CD14-positive monocyte (primary cell): ENCODE results near the gene TPPP2. TPM values are rescaled to one million over a fixed set of nuclear protein-coding genes. Genes with fewer than 3 reads are reported as not detected.

ENCODE experiments used
- DNase-seq, 3 donors: peaks; one replicate each; pipeline ENCODE4 v3.0.0-alpha.2; 2011 to 2022
- H2AFZ ChIP-seq: 2 replicates; pipeline ENCODE4 v1.6.0; 2012; ENCODE audit warnings: mild to moderate bottlenecking, low read depth, low read length, inconsistent platforms; ENCODE audit not compliant: insufficient read depth, poor library complexity, severe bottlenecking
- H3K27ac ChIP-seq, 2 donors: 1 replicate in 1 of 2; 2 replicates in 1 of 2; pipeline ENCODE4 v1.5.1; 2012 to 2013; ENCODE audit warnings: low read length in 2 of 2, control low read depth in 1 of 2, inconsistent platforms in 1 of 2, low read depth in 1 of 2, mild to moderate bottlenecking in 1 of 2
- H3K27me3 ChIP-seq, 2 donors: one replicate each; pipeline versions ENCODE4 v1.6.0 to v1.6.1; 2011 to 2013; ENCODE audit warnings: low read length in 2 of 2; ENCODE audit not compliant: control insufficient read depth in 2 of 2, insufficient read depth in 2 of 2
- H3K36me3 ChIP-seq, 2 donors: replicated peaks in 1 of 2; 1 replicate in 1 of 2; 2 replicates in 1 of 2; pipeline versions ENCODE4 v1.5.1 to v1.6.1; 2012 to 2013; ENCODE audit warnings: low read length in 2 of 2, control low read depth in 1 of 2, inconsistent platforms in 1 of 2, mild to moderate bottlenecking in 1 of 2; ENCODE audit not compliant: insufficient read depth in 2 of 2, control insufficient read depth in 1 of 2
- H3K4me1 ChIP-seq, 2 donors: 1 replicate in 1 of 2; 2 replicates in 1 of 2; pipeline versions ENCODE4 v1.5.1 to v1.6.1; 2012 to 2013; ENCODE audit warnings: low read length in 2 of 2, control low read depth in 1 of 2, inconsistent platforms in 1 of 2, mild to moderate bottlenecking in 1 of 2, moderate library complexity in 1 of 2; ENCODE audit not compliant: insufficient read depth in 2 of 2, control insufficient read depth in 1 of 2
- H3K4me2 ChIP-seq: replicated peaks from 2 replicates; pipeline ENCODE3; 2012; ENCODE audit warnings: low read length, moderate library complexity, mild to moderate bottlenecking; ENCODE audit not compliant: poor library complexity, severe bottlenecking; ENCODE audit errors: extremely low read depth
- H3K4me3 ChIP-seq, 3 experiments: fragments of 200-600 bp in 1 of 3; sonication (generic) in 1 of 3; replicated peaks in 1 of 3; 1 replicate in 2 of 3; 2 replicates in 1 of 3; pipeline ENCODE4 v1.5.1; 2011 to 2013; ENCODE audit warnings: low read length in 3 of 3, mild to moderate bottlenecking in 3 of 3, control low read depth in 2 of 3, low read depth in 2 of 3, inconsistent platforms in 1 of 3, moderate library complexity in 1 of 3
- H3K79me2 ChIP-seq: 2 replicates; pipeline ENCODE4 v1.6.0; 2012; ENCODE audit warnings: mild to moderate bottlenecking, control low read depth, inconsistent platforms, low read length, moderate library complexity; ENCODE audit not compliant: insufficient read depth
- H3K9ac ChIP-seq: 2 replicates; pipeline ENCODE4 v1.6.0; 2017; ENCODE audit warnings: low read length, mild to moderate bottlenecking; ENCODE audit not compliant: insufficient read depth, poor library complexity, severe bottlenecking
- H3K9me3 ChIP-seq, 2 donors: replicated peaks in 1 of 2; 1 replicate in 1 of 2; 2 replicates in 1 of 2; pipeline versions ENCODE4 v1.5.1 to v1.6.1; 2012 to 2013; ENCODE audit warnings: low read length in 2 of 2, control low read depth in 1 of 2; ENCODE audit not compliant: control insufficient read depth in 1 of 2, insufficient read depth in 1 of 2
- H4K20me1 ChIP-seq: 2 replicates; pipeline ENCODE4 v1.6.0; 2012; ENCODE audit warnings: mild to moderate bottlenecking, low read length, control low read depth, moderate library complexity; ENCODE audit not compliant: insufficient read depth
- H3K27ac Mint-ChIP-seq, 7 donors: one replicate each; pipeline ENCODE4 v1.8.0; 2020; ENCODE audit warnings: mild to moderate bottlenecking in 7 of 7, mixed read lengths in 7 of 7, moderate library complexity in 6 of 7, inconsistent platforms in 2 of 7
- H3K27me3 Mint-ChIP-seq, 3 donors: one replicate each; pipeline ENCODE4 v1.8.0; 2021 to 2022; ENCODE audit warnings: low read depth in 3 of 3, mild to moderate bottlenecking in 3 of 3, mixed read lengths in 3 of 3, moderate library complexity in 3 of 3, inconsistent platforms in 1 of 3
- H3K36me3 Mint-ChIP-seq, 2 donors: one replicate each; pipeline ENCODE4 v1.8.0; 2020; ENCODE audit warnings: mixed read lengths in 2 of 2, inconsistent platforms in 1 of 2, mild to moderate bottlenecking in 1 of 2
- H3K4me1 Mint-ChIP-seq: one replicate; pipeline ENCODE4 v1.8.0; 2020; ENCODE audit warnings: mild to moderate bottlenecking, mixed read lengths
- H3K4me3 Mint-ChIP-seq, 2 donors: one replicate each; pipeline ENCODE4 v1.8.0; 2020; ENCODE audit warnings: mild to moderate bottlenecking in 2 of 2, mixed read lengths in 2 of 2, moderate library complexity in 1 of 2
- H3K9me3 Mint-ChIP-seq, 7 donors: one replicate each; pipeline ENCODE4 v1.8.0; 2020 to 2022; ENCODE audit warnings: mixed read lengths in 7 of 7, mild to moderate bottlenecking in 6 of 7, moderate library complexity in 6 of 7, inconsistent platforms in 2 of 7
- CTCF ChIP-seq: fragments of 200-600 bp; IDR thresholded peaks from one replicate; pipeline ENCODE4 v1.8.0; 2022; ENCODE audit warnings: antibody characterized with exemption, mild to moderate bottlenecking
- WGBS: methylation state at CpG from one replicate; pipeline ENCODE4 v1.1.5; 2013; ENCODE audit warnings: missing lambda C conversion rate; ENCODE audit not compliant: insufficient coverage; 5-methylcytosine and 5-hydroxymethylcytosine counted together
- intact Hi-C, 2 donors: fragments of 100-400 bp; cut with micrococcal nuclease; formaldehyde crosslinking; loops; one replicate each; pipeline versions ENCODE4 v1.15.0 to v1.15.1; 2023
- polyA plus RNA-seq, 3 donors: library from polyadenylated mRNA; depleted of rRNA in 1 of 3; unstranded in 2 of 3; stranded (reverse) in 1 of 3; fragments of 300-500 nt in 2 of 3; fragments of >200 nt in 1 of 3; fragmentation: Illumina TruSeq in 2 of 3; gene quantifications; 1 replicate in 2 of 3; 2 replicates in 1 of 3; pipeline ENCODE4 v1.2.3, GENCODE V29; 2012 to 2021

The TPPP2 gene
- polyA plus RNA-seq, 3 donors: not detected

DNA sequence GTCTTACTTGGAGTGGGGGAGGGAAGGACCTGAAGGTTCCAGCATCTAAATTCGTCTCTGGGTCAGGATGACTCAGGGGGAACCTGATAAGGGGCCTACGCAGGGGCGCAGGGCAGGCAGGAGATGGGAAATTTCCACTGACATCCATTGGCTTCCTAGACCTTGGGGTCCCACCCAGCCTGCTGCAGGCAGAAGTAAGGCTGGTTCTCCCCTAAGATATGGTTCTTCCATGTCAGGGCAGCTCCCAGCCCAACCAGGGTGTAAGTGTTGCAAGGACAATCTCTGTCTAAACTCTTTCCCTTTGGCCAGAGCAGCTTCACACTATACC is 3.1 kb upstream of the TPPP2 start:
- peak overlapping the region in 1 of 2 donors; percentile 17 for H3K4me3 Mint-ChIP-seq
- H3K27me3 Mint-ChIP-seq: peaks cover 42 to 51% (median 46%) of the 10 kb centered on the region in 3 donors
- H3K4me2 ChIP-seq: no peak overlapping the region
- H3K9ac ChIP-seq: no peak overlapping the region
- H3K27ac Mint-ChIP-seq: peak overlapping the region in 1 of 7 donors; percentile 33
- WGBS: 43% methylated on average over 3 of the region's 3 CpGs
- no peaks in the 10 kb centered on the region for H3K36me3 ChIP-seq
- no peaks in the 10 kb centered on the region for H3K79me2 ChIP-seq
- peaks cover 15 to 37% of the 10 kb centered on the region in 2 donors for H3K27me3 ChIP-seq
- H2AFZ ChIP-seq: no peak overlapping the region
- peaks cover 2 to 4% of the 10 kb centered on the region in 2 donors for H3K9me3 ChIP-seq
- H3K36me3 Mint-ChIP-seq: no peaks in the 10 kb centered on the region
- intact Hi-C loops: no loop called here
- H4K20me1 ChIP-seq: no peaks in the 10 kb centered on the region
- H3K4me1 Mint-ChIP-seq: peaks cover 38% of the 10 kb centered on the region
- TF ChIP-seq CTCF: no peak
- H3K4me1 ChIP-seq: peaks cover 35 to 40% of the 10 kb centered on the region in 2 donors
- no peak overlapping the region for H3K4me3 ChIP-seq
- H3K9me3 Mint-ChIP-seq: peaks cover 0 to 4% (median 1%) of the 10 kb centered on the region in 7 donors
- H3K27ac ChIP-seq: no peak overlapping the region
- no peak for DNase-seq

GRCh38 chr14:21030531-21030930 is 514 bp downstream of the TPPP2 start:
- H3K27ac ChIP-seq: no peak overlapping the region
- H3K4me3 ChIP-seq: no peak overlapping the region
- peaks cover 5 to 17% of the 10 kb centered on the region in 2 donors for H3K27me3 ChIP-seq
- H2AFZ ChIP-seq: no peak overlapping the region
- intact Hi-C loops: no loop called here
- Mint-ChIP-seq H3K4me1 (peaks cover 17% of the 10 kb centered on the region), H3K36me3 (no peaks in the 10 kb centered on the region), H3K27ac (no peak overlapping the region), H3K27me3 (peaks cover 20 to 24% (median 21%) of the 10 kb centered on the region in 3 donors), H3K4me3 (no peak overlapping the region), H3K9me3 (peaks cover 0 to 2% (median 0%) of the 10 kb centered on the region in 7 donors)
- H4K20me1 ChIP-seq: no peaks in the 10 kb centered on the region
- H3K4me2 ChIP-seq: no peak overlapping the region
- no peaks in the 10 kb centered on the region for H3K36me3 ChIP-seq
- TF ChIP-seq CTCF: no peak
- no peak overlapping the region for H3K9ac ChIP-seq
- H3K9me3 ChIP-seq: no peaks in the 10 kb centered on the region
- 81% methylated on average over 7 of the region's 12 CpGs for WGBS
- peaks cover 2 to 19% of the 10 kb centered on the region in 2 donors for H3K4me1 ChIP-seq
- H3K79me2 ChIP-seq: no peaks in the 10 kb centered on the region
- DNase-seq: no peak
